Naive thymus-derived CD8-positive, alpha-beta T cell (primary cell): ENCODE measurements around the gene RASA4B. TPM values are rescaled to one million over a fixed set of nuclear protein-coding genes. Genes with fewer than 3 reads are reported as not detected.

Experiments
- ATAC-seq, 2 donors: fragments of 150-1000 bp; cut with Tn5 transposase in 1 of 2; sonication (Bioruptor Pico), chemical (Tn5 transposase) in 1 of 2; 1 replicate in 1 of 2; 2 replicates in 1 of 2; pipeline ENCODE4 v1.10.0; 2021; ENCODE audit warnings: mild to moderate bottlenecking in 2 of 2, moderate library complexity in 2 of 2
- POLR2A ChIA-PET: fragments of 350-600 bp; sonication (Branson Sonifier 250); formaldehyde crosslinking; loops from one replicate; lab custom pipeline; 2021; ENCODE audit warnings: antibody characterized with exemption; lab: Charles Lee
- DNase-seq, 10 donors: peaks; one replicate each; pipeline versions ENCODE4 v3.0.0 to v3.0.0-alpha.2; 2020 to 2022
- H3K27ac Mint-ChIP-seq, 10 donors: one replicate each; pipeline ENCODE4 v1.8.0; 2020 to 2022; ENCODE audit warnings: mild to moderate bottlenecking in 10 of 10, mixed read lengths in 10 of 10, moderate library complexity in 4 of 10, inconsistent platforms in 1 of 10
- H3K27me3 Mint-ChIP-seq, 5 donors: one replicate each; pipeline ENCODE4 v1.8.0; 2021 to 2022; ENCODE audit warnings: mixed read lengths in 5 of 5
- H3K36me3 Mint-ChIP-seq, 3 donors: one replicate each; pipeline ENCODE4 v1.8.0; 2020 to 2022; ENCODE audit warnings: mixed read lengths in 3 of 3, mild to moderate bottlenecking in 2 of 3, inconsistent platforms in 1 of 3
- H3K4me1 Mint-ChIP-seq, 4 donors: one replicate each; pipeline ENCODE4 v1.8.0; 2021 to 2022; ENCODE audit warnings: mixed read lengths in 4 of 4
- H3K4me3 Mint-ChIP-seq, 10 donors: one replicate each; pipeline ENCODE4 v1.8.0; 2020 to 2022; ENCODE audit warnings: mild to moderate bottlenecking in 10 of 10, mixed read lengths in 10 of 10, moderate library complexity in 6 of 10, inconsistent platforms in 1 of 10
- H3K9me3 Mint-ChIP-seq, 9 donors: one replicate each; pipeline ENCODE4 v1.8.0; 2020 to 2022; ENCODE audit warnings: mixed read lengths in 9 of 9, mild to moderate bottlenecking in 3 of 9, inconsistent platforms in 1 of 9, moderate library complexity in 1 of 9
- polyA plus RNA-seq, 3 donors: library from polyadenylated mRNA; unstranded; fragments of 300-500 nt; fragmentation: Illumina TruSeq; gene quantifications; one replicate each; pipeline ENCODE4 v1.2.3, GENCODE V29; 2021
- total RNA-seq, 8 experiments: library from RNA in 2 of 8; stranded (reverse) in 2 of 8; gene quantifications; one replicate each; pipeline ENCODE4 v1.2.3 and lab custom pipeline; 2021 to 2026

Gene RASA4B
- total and polyA plus RNA-seq, 5 experiments from 2014 or later: 7.8 to 35.0 (median 15.7) TPM

GRCh38 chr7:102468478-102469350 is 48.9 kb downstream of the RASA4B start:
- H3K9me3 Mint-ChIP-seq: no peaks in the 10 kb centered on the region
- POLR2A ChIA-PET: interaction anchor here (0.7 to 1.8 kb wide), 3 partner anchors 13 to 72 kb away, joined by 3 to 5 read pairs (median 3); partner anchors contain the start of gene ORAI2
- ATAC-seq (no peak), DNase-seq (peak in 1 of 10 donors; percentile 56)
- peaks cover 0 to 14% (median 0%) of the 10 kb centered on the region in 3 donors for H3K36me3 Mint-ChIP-seq
- peak overlapping the region in 2 of 10 donors; percentile 22 to 75 for H3K27ac Mint-ChIP-seq
- H3K27me3 Mint-ChIP-seq: no peaks in the 10 kb centered on the region
- peaks cover 9 to 27% (median 23%) of the 10 kb centered on the region in 4 donors for H3K4me1 Mint-ChIP-seq
- H3K4me3 Mint-ChIP-seq: no peak overlapping the region

DNA sequence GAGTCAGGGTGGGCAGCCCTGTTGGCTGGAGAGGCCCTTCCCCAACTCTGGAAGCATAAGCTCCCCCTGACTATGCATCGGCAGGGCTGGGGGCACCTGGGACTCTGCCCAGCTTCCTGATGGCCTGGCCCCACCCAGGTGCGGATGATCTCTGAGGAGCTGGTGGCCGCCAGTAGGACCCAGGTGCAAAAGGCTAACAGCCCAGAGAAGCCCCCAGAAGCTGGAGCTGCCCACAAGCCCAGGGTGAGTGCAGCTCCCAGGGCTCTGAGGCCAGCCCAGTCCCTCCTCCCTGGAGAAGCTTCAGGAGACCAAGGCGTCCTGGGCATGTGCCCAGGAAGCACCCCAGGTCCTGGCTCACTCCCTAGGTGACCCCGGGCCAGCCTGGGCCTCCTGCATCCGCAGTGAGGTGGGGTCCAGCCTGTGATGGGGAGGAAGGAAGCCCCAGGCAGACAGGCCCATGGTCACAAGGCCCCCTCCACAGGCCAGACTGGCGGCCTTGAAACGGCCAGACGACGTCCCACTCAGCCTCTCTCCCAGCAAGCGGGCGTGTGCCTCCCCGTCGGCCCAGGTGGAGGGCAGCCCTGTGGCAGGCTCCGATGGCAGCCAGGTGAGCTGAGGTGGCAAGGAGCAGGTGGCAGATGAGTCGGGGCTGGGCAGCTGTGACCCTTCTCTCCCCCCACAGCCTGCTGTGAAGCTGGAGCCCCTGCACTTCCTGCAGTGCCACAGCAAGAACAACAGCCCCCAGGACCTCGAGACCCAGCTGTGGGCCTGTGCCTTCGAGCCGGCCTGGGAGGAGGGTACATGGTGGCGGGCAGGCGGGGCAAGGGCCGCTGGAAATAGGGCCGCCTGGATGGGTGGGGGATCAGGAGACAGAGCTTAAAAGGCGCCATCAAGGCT is 49.7 kb downstream of the RASA4B start:
- Mint-ChIP-seq H3K9me3 (no peaks in the 10 kb centered on the region), H3K4me1 (peaks cover 9 to 29% (median 27%) of the 10 kb centered on the region in 4 donors), H3K27ac (no peak overlapping the region), H3K4me3 (no peak overlapping the region), H3K36me3 (peaks cover 0 to 14% (median 0%) of the 10 kb centered on the region in 3 donors), H3K27me3 (no peaks in the 10 kb centered on the region)
- peak in 1 of 10 donors; percentile 60 for DNase-seq
- POLR2A ChIA-PET: interaction anchor here (0.7 to 2.5 kb wide), 7 partner anchors 12 to 71 kb away, joined by 3 to 15 read pairs (median 5); partner anchors contain the start of gene ORAI2
- no peak for ATAC-seq

- POLR2A ChIA-PET: interaction anchor here (0.9 to 2.7 kb wide), 7 partner anchors 34 to 70 kb away, joined by 4 to 18 read pairs (median 6); partner anchors contain the start of gene PRKRIP1
- peak overlapping the region in 3 of 10 donors; percentile 41 to 79 (median 61) for H3K27ac Mint-ChIP-seq
- peaks cover 0 to 11% (median 0%) of the 10 kb centered on the region in 3 donors for H3K36me3 Mint-ChIP-seq
- no peaks in the 10 kb centered on the region for H3K9me3 Mint-ChIP-seq
- DNase-seq: peak in 1 of 10 donors; percentile 31
- no peaks in the 10 kb centered on the region for H3K27me3 Mint-ChIP-seq
- ATAC-seq: no peak
- peak overlapping the region; percentile 77 to 95 (median 88) for H3K4me3 Mint-ChIP-seq
- peaks cover 10 to 41% (median 31%) of the 10 kb centered on the region in 4 donors for H3K4me1 Mint-ChIP-seq
Observed at GRCh38 chr7:102466097-102466496, 51.5 kb downstream of the RASA4B start.

GRCh38 chr7:102464577-102465280 is 52.8 kb downstream of the RASA4B start, which contains the start of the genes ALKBH4 and LRWD1:
ALKBH4 (minus strand) TSS chr7:102464863; CDS start chr7:102464836, 27 bp downstream.
LRWD1 (plus strand) TSS chr7:102464984; CDS start chr7:102465081, 97 bp downstream.
- ATAC-seq (peak; percentile 95 to 96), DNase-seq (peak; percentile 86 to 96 (median 92))
- Mint-ChIP-seq H3K4me1 (peaks cover 12 to 47% (median 35%) of the 10 kb centered on the region in 4 donors), H3K9me3 (no peaks in the 10 kb centered on the region), H3K27me3 (no peaks in the 10 kb centered on the region), H3K36me3 (peaks cover 0 to 11% (median 0%) of the 10 kb centered on the region in 3 donors), H3K27ac (peak within 1 kb of the TSS; percentile 80 to 94 (median 85)), H3K4me3 (peak within 1 kb of the TSS; percentile 83 to 95 (median 88))
- POLR2A ChIA-PET: interaction anchor here (0.6 to 2.7 kb wide), 10 partner anchors 7 to 60 kb away, joined by 3 to 18 read pairs (median 4); no protein-coding TSS in a partner anchor

DNA sequence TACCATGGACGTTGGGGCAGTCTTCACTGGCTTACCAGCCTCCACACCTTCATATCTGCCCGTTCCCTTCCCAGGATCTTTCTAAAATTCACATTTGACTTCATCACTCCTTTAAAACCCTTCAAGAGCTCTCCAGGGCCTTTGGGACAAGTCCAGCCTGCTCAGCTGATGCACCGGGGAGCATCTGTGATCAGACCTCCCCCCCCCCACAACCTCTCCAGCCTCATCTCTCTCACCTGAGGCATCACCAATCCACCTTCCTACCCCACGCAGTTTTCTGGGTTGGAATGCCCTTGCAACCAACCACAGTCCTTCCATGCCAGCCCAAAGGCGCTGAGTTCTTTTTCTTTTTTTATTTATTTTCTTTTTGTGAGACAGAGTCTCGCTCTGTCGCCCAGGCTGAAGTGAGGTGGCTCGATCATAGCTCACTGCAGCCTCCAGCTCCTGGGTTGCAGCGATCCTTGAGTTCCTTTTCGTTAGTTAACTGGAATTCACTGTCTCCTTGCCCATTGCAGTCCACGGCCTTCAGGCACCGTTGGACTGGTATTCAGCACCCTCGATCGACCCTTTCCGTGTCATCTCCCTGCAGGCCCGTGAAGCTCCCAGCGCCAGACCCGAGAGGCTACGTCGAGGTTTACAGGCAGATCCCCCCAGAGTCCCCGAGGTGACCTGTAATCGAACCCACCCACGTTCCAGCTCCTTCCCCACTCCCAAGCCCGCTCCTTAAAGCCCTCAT is 53.6 kb downstream of the RASA4B start:
- Mint-ChIP-seq H3K4me1 (peaks cover 12 to 47% (median 35%) of the 10 kb centered on the region in 4 donors), H3K27me3 (no peaks in the 10 kb centered on the region), H3K27ac (peak overlapping the region; percentile 80 to 94 (median 85)), H3K4me3 (peak overlapping the region; percentile 83 to 95 (median 88)), H3K36me3 (peaks cover 0 to 11% (median 0%) of the 10 kb centered on the region in 3 donors), H3K9me3 (no peaks in the 10 kb centered on the region)
- peak in 1 of 10 donors; percentile 13 for DNase-seq
- POLR2A ChIA-PET: interaction anchor here (0.7 to 2.7 kb wide), 9 partner anchors 8 to 59 kb away, joined by 3 to 18 read pairs (median 5); no protein-coding TSS in a partner anchor
- no peak for ATAC-seq

DNA sequence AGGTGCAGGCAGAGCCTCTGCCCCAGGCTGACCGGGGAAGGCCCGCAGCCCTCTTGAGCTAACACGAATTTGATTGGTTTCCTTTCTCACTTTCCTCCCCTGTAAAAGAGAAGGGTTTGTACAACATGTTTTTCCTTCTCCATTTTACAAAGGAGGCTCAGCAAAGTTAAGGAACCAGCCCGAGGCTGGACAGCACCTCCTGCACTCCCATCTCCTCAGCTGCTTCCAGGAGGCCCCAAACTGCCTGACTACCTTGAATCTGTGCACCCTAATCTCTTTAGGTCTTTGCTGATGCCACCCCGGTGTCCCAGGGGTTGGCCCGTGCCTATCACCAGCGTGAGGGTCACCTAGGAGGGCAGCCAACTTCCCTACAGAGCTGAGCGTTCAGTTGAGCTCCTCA is 57.1 kb downstream of the RASA4B start:
- no peaks in the 10 kb centered on the region for H3K9me3 Mint-ChIP-seq
- DNase-seq: no peak
- peak overlapping the region in 1 of 10 donors; percentile 43 for H3K4me3 Mint-ChIP-seq
- ATAC-seq: no peak
- peaks cover 6 to 34% (median 24%) of the 10 kb centered on the region in 4 donors for H3K4me1 Mint-ChIP-seq
- POLR2A ChIA-PET: interaction anchor here (0.6 to 1.3 kb wide), 2 partner anchors 35 to 56 kb away, joined by 3 to 4 read pairs; no protein-coding TSS in a partner anchor
- peak overlapping the region in 2 of 10 donors; percentile 27 to 33 for H3K27ac Mint-ChIP-seq
- H3K36me3 Mint-ChIP-seq: peaks cover 0 to 31% (median 2%) of the 10 kb centered on the region in 3 donors
- H3K27me3 Mint-ChIP-seq: no peaks in the 10 kb centered on the region

GRCh38 chr7:102459221-102459844 is 58.2 kb downstream of the RASA4B start:
- Mint-ChIP-seq H3K9me3 (no peaks in the 10 kb centered on the region), H3K27ac (no peak overlapping the region), H3K4me1 (peaks cover 8 to 30% (median 21%) of the 10 kb centered on the region in 4 donors), H3K4me3 (no peak overlapping the region), H3K27me3 (no peaks in the 10 kb centered on the region), H3K36me3 (peaks cover 0 to 31% (median 2%) of the 10 kb centered on the region in 3 donors)
- ATAC-seq (no peak), DNase-seq (no peak)
- POLR2A ChIA-PET: interaction anchor here (0.7 kb wide), 1 partner anchor 53 kb away, joined by 3 read pairs; no protein-coding TSS in a partner anchor

DNA sequence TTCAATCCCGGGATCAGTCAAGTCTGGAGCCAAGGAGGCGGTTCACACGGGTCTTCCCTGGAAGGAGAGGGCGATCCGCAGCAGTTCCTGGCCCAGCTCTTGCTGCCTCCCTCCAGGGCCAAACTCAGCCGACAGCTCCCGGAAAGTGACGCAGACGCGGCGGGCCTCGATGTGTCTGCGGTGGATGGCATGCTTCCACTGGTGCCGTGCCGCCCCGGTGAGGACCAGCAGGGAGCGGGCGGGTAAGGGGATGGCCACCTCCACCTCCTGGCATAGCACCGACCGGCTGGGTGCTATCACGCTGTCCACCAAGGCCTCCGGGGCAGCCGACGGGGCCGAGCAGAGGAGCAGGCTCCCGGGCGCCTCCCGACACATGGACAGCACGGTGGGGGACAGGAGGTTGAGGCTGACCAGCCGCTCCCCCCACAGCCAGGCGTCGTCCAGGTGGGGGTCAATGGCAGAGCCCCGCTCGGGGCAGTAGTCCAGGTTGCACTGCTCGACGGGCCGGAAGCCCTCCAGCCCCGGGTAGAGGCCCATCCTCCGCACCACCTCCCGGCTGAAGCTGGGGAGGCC is 60.1 kb downstream of the RASA4B start:
- POLR2A ChIA-PET: interaction anchor here (1.4 kb wide), 1 partner anchor 40 kb away, joined by 6 read pairs; no protein-coding TSS in a partner anchor
- ATAC-seq (no peak), DNase-seq (no peak)
- Mint-ChIP-seq H3K27me3 (no peaks in the 10 kb centered on the region), H3K4me3 (no peak overlapping the region), H3K36me3 (peaks cover 0 to 31% (median 2%) of the 10 kb centered on the region in 3 donors), H3K9me3 (no peaks in the 10 kb centered on the region), H3K4me1 (peaks cover 4 to 17% (median 8%) of the 10 kb centered on the region in 4 donors), H3K27ac (no peak overlapping the region)

DNA sequence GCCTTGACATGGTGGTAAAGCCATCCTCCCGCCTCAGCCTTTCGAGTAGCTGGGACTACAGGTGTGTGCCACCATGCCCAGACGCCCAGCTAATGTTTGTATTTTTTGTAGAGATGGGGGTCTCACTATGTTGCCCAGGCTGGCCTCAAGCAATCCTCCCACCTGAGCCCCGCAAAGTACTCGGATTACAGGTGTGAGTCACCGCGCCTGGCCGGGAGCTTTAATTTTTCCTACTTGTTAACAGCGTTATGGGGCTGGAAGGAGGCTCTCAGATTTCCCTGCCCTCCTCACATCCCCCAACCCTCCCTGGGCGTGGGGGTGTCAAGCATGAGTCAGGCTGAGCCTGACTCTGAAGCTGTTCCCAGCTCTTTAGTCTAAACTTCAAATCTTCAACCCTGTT is 61.2 kb downstream of the RASA4B start:
- DNase-seq: no peak

DNA sequence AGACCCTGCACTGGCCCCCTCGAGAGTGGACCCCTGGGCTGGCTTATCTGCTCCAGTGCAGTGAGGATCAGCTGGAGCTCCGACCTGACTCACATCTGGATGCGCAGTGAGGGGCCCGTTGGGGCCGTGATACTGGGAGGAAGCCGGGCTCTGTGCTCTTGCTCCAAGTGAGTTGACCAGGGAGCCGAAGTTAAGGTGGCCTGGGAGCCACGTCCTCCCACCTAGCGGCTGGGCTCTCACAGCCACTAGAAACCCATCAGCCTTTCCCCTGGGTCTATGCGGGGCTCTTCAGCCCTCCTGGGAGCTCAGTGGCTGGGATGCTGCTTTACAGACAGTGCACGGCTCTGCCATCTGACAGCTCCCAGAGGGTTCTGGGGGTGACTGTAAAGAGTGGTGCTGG is 62.0 kb downstream of the RASA4B start:
- Mint-ChIP-seq H3K27ac (no peak overlapping the region), H3K4me3 (no peak overlapping the region), H3K36me3 (peaks cover 0 to 29% (median 2%) of the 10 kb centered on the region in 3 donors), H3K4me1 (peaks cover 1 to 3% (median 1%) of the 10 kb centered on the region in 4 donors), H3K27me3 (no peaks in the 10 kb centered on the region), H3K9me3 (no peaks in the 10 kb centered on the region)
- POLR2A ChIA-PET: interaction anchor here (0.9 kb wide), 1 partner anchor 12 kb away, joined by 3 read pairs; no protein-coding TSS in a partner anchor
- no peak for DNase-seq
- ATAC-seq: no peak

More for the DNA sequence above, 61.2 kb downstream of the RASA4B start:
- H3K36me3 Mint-ChIP-seq: peaks cover 0 to 31% (median 2%) of the 10 kb centered on the region in 3 donors
- H3K9me3 Mint-ChIP-seq: no peaks in the 10 kb centered on the region
- H3K27me3 Mint-ChIP-seq: no peaks in the 10 kb centered on the region
- H3K4me3 Mint-ChIP-seq: no peak overlapping the region
- peaks cover 4 to 6% (median 4%) of the 10 kb centered on the region in 4 donors for H3K4me1 Mint-ChIP-seq
- POLR2A ChIA-PET: interaction anchor here (0.9 to 1.4 kb wide), 2 partner anchors 12 to 39 kb away, joined by 3 to 6 read pairs; no protein-coding TSS in a partner anchor
- no peak overlapping the region for H3K27ac Mint-ChIP-seq
- no peak for ATAC-seq
